GM19351 (cell line): ENCODE data around the gene SYNPO2.
"Not testable (repeated sequence)": the region's sequence is repeated elsewhere in the genome, so short reads cannot be mapped to it uniquely, and the experiment has no call there.

ENCODE experiments used
- ATAC-seq: cut with Tn5 transposase; IDR thresholded peaks from one replicate; pipeline ENCODE4 v1.9.1; 2021; ENCODE audit warnings: mild to moderate bottlenecking, moderate library complexity; ENCODE audit not compliant: unreplicated experiment

The SYNPO2 gene

GRCh38 chr4:118968005-118968404 lies 79.4 kb downstream of the SYNPO2 start:
- ATAC-seq = peak; percentile 99

- ATAC-seq = no peak
Observed at GRCh38 chr4:118968813-118969212, 80.2 kb downstream of the SYNPO2 start.

GRCh38 chr4:118969359-118969758 lies 80.7 kb downstream of the SYNPO2 start:
- no peak for ATAC-seq

- ATAC-seq = no peak
Observed at GRCh38 chr4:118972167-118972566, 83.5 kb downstream of the SYNPO2 start.

- no peak for ATAC-seq
Observed at GRCh38 chr4:118973295-118973694, 84.6 kb downstream of the SYNPO2 start.

- ATAC-seq = no peak
Observed at GRCh38 chr4:118974758-118975157, 86.1 kb downstream of the SYNPO2 start.

- ATAC-seq = no peak
Observed at GRCh38 chr4:118975449-118976192, 87.0 kb downstream of the SYNPO2 start.

- not testable (repeated sequence) for ATAC-seq
Observed at GRCh38 chr4:118976193-118976560, 87.5 kb downstream of the SYNPO2 start.

- not testable (repeated sequence) for ATAC-seq
Observed at GRCh38 chr4:118977100-118977499, 88.4 kb downstream of the SYNPO2 start.

GRCh38 chr4:118979712-118980111 lies 91.1 kb downstream of the SYNPO2 start:
- no peak for ATAC-seq

GRCh38 chr4:118981171-118981838 lies 92.7 kb downstream of the SYNPO2 start:
- peak; percentile 5 for ATAC-seq

GRCh38 chr4:118981839-118982381 lies 93.3 kb downstream of the SYNPO2 start:
- ATAC-seq = peak; percentile 94

GRCh38 chr4:118983293-118983692 lies 94.6 kb downstream of the SYNPO2 start:
- ATAC-seq = no peak

- ATAC-seq = no peak
Observed at GRCh38 chr4:118983831-118984230, 95.2 kb downstream of the SYNPO2 start.

- no peak for ATAC-seq
Observed at GRCh38 chr4:118985170-118986000, 96.7 kb downstream of the SYNPO2 start.

- no peak for ATAC-seq
Observed at GRCh38 chr4:118987959-118988634, 99.4 kb downstream of the SYNPO2 start.

GRCh38 chr4:118988635-118988972 lies 100.0 kb downstream of the SYNPO2 start:
- no peak for ATAC-seq

- ATAC-seq = no peak
Observed at GRCh38 chr4:118989098-118990080, 100.7 kb downstream of the SYNPO2 start.

- peak; percentile 69 for ATAC-seq
Observed at GRCh38 chr4:118991686-118992085, 103.0 kb downstream of the SYNPO2 start.

GRCh38 chr4:118992149-118992548 lies 103.5 kb downstream of the SYNPO2 start:
- ATAC-seq = no peak
